Uterus (tissue), 4 donors: ENCODE results near the gene SH3RF3. TPM values are rescaled to one million over a fixed set of nuclear protein-coding genes. Genes with fewer than 3 reads are reported as not detected.

Experiments used
- DNase-seq, 2 donors: peaks; one replicate each; pipeline ENCODE4 v3.0.0-alpha.2; 2019 to 2020
- H3K27ac ChIP-seq, 2 donors: fragments of 200-600 bp; sonication (generic); 1 replicate in 1 of 2; 2 replicates in 1 of 2; pipeline ENCODE4 v1.5.1; 2016 to 2018
- H3K27me3 ChIP-seq, 2 donors: fragments of 200-600 bp; sonication (generic); one replicate each; pipeline ENCODE4 v1.5.1; 2018 to 2019; ENCODE audit warnings: control low read depth in 1 of 2
- H3K36me3 ChIP-seq, 2 donors: fragments of 200-600 bp; sonication (generic); one replicate each; pipeline ENCODE4 v1.5.1; 2019; ENCODE audit warnings: control low read depth in 1 of 2
- H3K4me1 ChIP-seq, 2 donors: fragments of 200-600 bp; sonication (generic); one replicate each; pipeline ENCODE4 v1.5.1; 2018 to 2019; ENCODE audit warnings: control low read depth in 1 of 2
- H3K4me3 ChIP-seq, 2 donors: fragments of 200-600 bp; sonication (generic); 1 replicate in 1 of 2; 2 replicates in 1 of 2; pipeline ENCODE4 v1.5.1; 2018 to 2019; ENCODE audit warnings: mild to moderate bottlenecking in 1 of 2
- H3K9me3 ChIP-seq, 2 donors: fragments of 200-600 bp; sonication (generic); one replicate each; pipeline ENCODE4 v1.5.1; 2019; ENCODE audit warnings: control low read depth in 1 of 2
- POLR2A ChIP-seq, 2 donors: fragments of 450-650 bp; IDR thresholded peaks; one replicate each; pipeline ENCODE4 v1.6.1; 2016; ENCODE audit warnings: antibody characterized with exemption in 2 of 2, mild to moderate bottlenecking in 1 of 2, moderate library complexity in 1 of 2
- intact Hi-C: fragments of 100-400 bp; cut with DNase I; formaldehyde crosslinking; loops from one replicate; pipeline ENCODE4 v1.15.1; 2023; ENCODE audit warnings: low total_unique reads
- total RNA-seq, 4 donors: library from RNA; depleted of rRNA in 3 of 4; stranded (reverse); fragments of >200 nt in 3 of 4; gene quantifications; one replicate each; pipeline versions ENCODE4 v1.1.0 to v1.2.4, GENCODE V29; 2014 to 2023
- TF ChIP-seq, protein P1 (sequence below), 4 experiments: fragments of 200-600 bp in 2 of 4; fragments of 450-650 bp in 2 of 4; sonication (generic) in 2 of 4; IDR thresholded peaks; one replicate each; pipeline ENCODE4 v1.5.1; 2016 to 2019; ENCODE audit warnings: antibody characterized with exemption in 4 of 4, mild to moderate bottlenecking in 2 of 4, moderate library complexity in 1 of 4
- donor health status: DM: yes; HTN: yes; CAD: no.

SH3RF3 gene
- total RNA-seq, 4 donors from 2014 or later: 5.1 to 10.2 (median 8.7) TPM; not detected in 1

DNA sequence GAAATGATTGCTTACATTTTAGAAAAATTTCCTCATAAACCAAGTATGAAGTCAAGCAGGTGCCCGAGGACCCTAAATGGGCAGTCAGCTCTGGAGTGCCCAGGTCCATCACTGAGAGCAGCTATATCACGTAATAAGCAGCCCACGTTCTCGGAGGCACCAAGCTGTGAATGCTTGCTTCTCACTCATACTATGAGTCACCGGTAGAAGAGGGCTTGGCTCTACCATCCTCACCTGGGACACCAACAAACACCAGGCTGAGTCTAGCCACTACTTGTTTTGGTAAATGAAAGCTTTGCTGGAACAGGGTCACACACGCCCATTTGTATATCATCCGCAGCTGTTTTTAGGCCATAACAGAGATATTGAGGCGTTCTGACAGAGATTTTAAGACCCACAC is 277.3 kb downstream of the SH3RF3 start:
- H3K27me3 ChIP-seq: no peaks in the 10 kb centered on the region
- no peaks in the 10 kb centered on the region for H3K9me3 ChIP-seq
- DNase-seq: no peak
- intact Hi-C loops: no loop called here
- H3K4me1 ChIP-seq: no peaks in the 10 kb centered on the region
- no peaks in the 10 kb centered on the region for H3K36me3 ChIP-seq
- no peak for TF ChIP-seq POLR2A (IDR thresholded peaks at IDR 0.05)
- TF ChIP-seq, protein P1, sequence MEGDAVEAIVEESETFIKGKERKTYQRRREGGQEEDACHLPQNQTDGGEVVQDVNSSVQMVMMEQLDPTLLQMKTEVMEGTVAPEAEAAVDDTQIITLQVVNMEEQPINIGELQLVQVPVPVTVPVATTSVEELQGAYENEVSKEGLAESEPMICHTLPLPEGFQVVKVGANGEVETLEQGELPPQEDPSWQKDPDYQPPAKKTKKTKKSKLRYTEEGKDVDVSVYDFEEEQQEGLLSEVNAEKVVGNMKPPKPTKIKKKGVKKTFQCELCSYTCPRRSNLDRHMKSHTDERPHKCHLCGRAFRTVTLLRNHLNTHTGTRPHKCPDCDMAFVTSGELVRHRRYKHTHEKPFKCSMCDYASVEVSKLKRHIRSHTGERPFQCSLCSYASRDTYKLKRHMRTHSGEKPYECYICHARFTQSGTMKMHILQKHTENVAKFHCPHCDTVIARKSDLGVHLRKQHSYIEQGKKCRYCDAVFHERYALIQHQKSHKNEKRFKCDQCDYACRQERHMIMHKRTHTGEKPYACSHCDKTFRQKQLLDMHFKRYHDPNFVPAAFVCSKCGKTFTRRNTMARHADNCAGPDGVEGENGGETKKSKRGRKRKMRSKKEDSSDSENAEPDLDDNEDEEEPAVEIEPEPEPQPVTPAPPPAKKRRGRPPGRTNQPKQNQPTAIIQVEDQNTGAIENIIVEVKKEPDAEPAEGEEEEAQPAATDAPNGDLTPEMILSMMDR (IDR thresholded peaks at IDR 0.05): no peak
- H3K27ac ChIP-seq: no peak overlapping the region
- H3K4me3 ChIP-seq: no peak overlapping the region

GRCh38 chr2:109407276-109408042 is 278.5 kb downstream of the SH3RF3 start:
- intact Hi-C loops: no loop called here
- Histone ChIP-seq H3K27me3 (no peaks in the 10 kb centered on the region), H3K4me1 (no peaks in the 10 kb centered on the region), H3K36me3 (no peaks in the 10 kb centered on the region), H3K4me3 (no peak overlapping the region), H3K27ac (no peak overlapping the region), H3K9me3 (no peaks in the 10 kb centered on the region)
- DNase-seq: no peak
- TF ChIP-seq, protein P1 (IDR thresholded peaks at IDR 0.05): no peak
- no peak for TF ChIP-seq POLR2A (IDR thresholded peaks at IDR 0.05)

DNA sequence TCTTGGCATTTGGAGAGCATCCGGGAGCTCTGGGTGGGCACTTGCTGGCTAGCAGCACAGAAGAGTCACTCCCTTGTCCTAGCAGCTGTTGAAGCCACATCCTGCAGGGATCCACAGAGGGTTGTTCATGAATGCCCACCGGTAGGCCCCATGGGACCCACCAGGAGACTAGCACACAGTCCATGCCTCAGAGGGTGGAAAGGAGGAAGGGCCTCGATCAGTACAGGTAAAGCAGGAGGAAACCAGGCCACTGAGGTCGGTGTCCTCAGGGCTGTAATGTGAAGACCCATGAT is 279.0 kb downstream of the SH3RF3 start:
- H3K27ac ChIP-seq: no peak overlapping the region

GRCh38 chr2:109409321-109410038 is 280.5 kb downstream of the SH3RF3 start:
- no peak for TF ChIP-seq POLR2A (IDR thresholded peaks at IDR 0.05)
- TF ChIP-seq, protein P1 (IDR thresholded peaks at IDR 0.05): no peak
- H3K36me3 ChIP-seq: no peaks in the 10 kb centered on the region
- H3K27me3 ChIP-seq: no peaks in the 10 kb centered on the region
- DNase-seq: no peak
- H3K4me1 ChIP-seq: no peaks in the 10 kb centered on the region
- intact Hi-C loops: no loop called here
- H3K27ac ChIP-seq: no peak overlapping the region
- H3K4me3 ChIP-seq: no peak overlapping the region
- H3K9me3 ChIP-seq: no peaks in the 10 kb centered on the region

More for the DNA sequence above, 279.0 kb downstream of the SH3RF3 start:
- intact Hi-C loops: no loop called here
- no peaks in the 10 kb centered on the region for H3K4me1 ChIP-seq
- TF ChIP-seq POLR2A (IDR thresholded peaks at IDR 0.05): no peak
- TF ChIP-seq, protein P1 (IDR thresholded peaks at IDR 0.05): no peak
- no peaks in the 10 kb centered on the region for H3K9me3 ChIP-seq
- no peak overlapping the region for H3K4me3 ChIP-seq
- no peaks in the 10 kb centered on the region for H3K36me3 ChIP-seq
- no peak for DNase-seq
- no peaks in the 10 kb centered on the region for H3K27me3 ChIP-seq
